HepG2 (cell line): ENCODE measurements around the gene SLC7A10.

ENCODE experiments used
- CREB1 ChIP-seq, 2 experiments: fragments of 450-650 bp in 1 of 2; IDR thresholded peaks; 2 replicates each; pipeline ENCODE4 v1.6.1; 2016 to 2017; ENCODE audit warnings: control low read depth in 1 of 2, mild to moderate bottlenecking in 1 of 2, missing compliant biosample characterization in 1 of 2, missing genetic modification characterization in 1 of 2
- CTCF ChIP-seq: sonication (generic); formaldehyde crosslinking; IDR thresholded peaks from 2 replicates; pipeline ENCODE4 v1.5.0; 2020; ENCODE audit warnings: mild to moderate bottlenecking, missing genetic modification reagents, moderate library complexity
- IKZF4 ChIP-seq: sonication (generic); formaldehyde crosslinking; IDR thresholded peaks from 2 replicates; pipeline ENCODE4 v1.5.1; 2020; ENCODE audit warnings: borderline replicate concordance, mild to moderate bottlenecking, low read depth, missing genetic modification reagents; ENCODE audit errors: not compliant biosample characterization
- KIAA2018 ChIP-seq: sonication (generic); formaldehyde crosslinking; IDR thresholded peaks from 2 replicates; pipeline ENCODE4 v1.5.0; 2020; ENCODE audit warnings: mild to moderate bottlenecking, missing genetic modification reagents, borderline replicate concordance
- POLR2A ChIP-seq, 2 experiments: IDR thresholded peaks; 2 replicates each; pipeline ENCODE4 v1.6.1; 2011; ENCODE audit warnings: low read depth in 2 of 2, low read length in 2 of 2, mild to moderate bottlenecking in 1 of 2, moderate library complexity in 1 of 2; ENCODE audit not compliant: insufficient read depth in 1 of 2
- POLR2AphosphoS5 ChIP-seq: IDR thresholded peaks from 2 replicates; pipeline ENCODE4 v1.6.1; 2012; ENCODE audit warnings: low read depth, low read length
- ZNF138 ChIP-seq: sonication (generic); formaldehyde crosslinking; IDR thresholded peaks from 2 replicates; pipeline ENCODE4 v1.5.0; 2020; ENCODE audit warnings: mild to moderate bottlenecking, low read depth, missing genetic modification reagents
- ZNF280B ChIP-seq: sonication (generic); formaldehyde crosslinking; IDR thresholded peaks from 2 replicates; pipeline ENCODE4 v1.5.0; 2020; ENCODE audit warnings: missing genetic modification reagents, mild to moderate bottlenecking, borderline replicate concordance
- ZNF496 ChIP-seq: sonication (generic); formaldehyde crosslinking; IDR thresholded peaks from 2 replicates; pipeline ENCODE4 v1.8.1; 2023; ENCODE audit warnings: mild to moderate bottlenecking, moderate library complexity, missing genetic modification reagents; ENCODE audit not compliant: insufficient replicate concordance

- no peak for TF ChIP-seq KIAA2018 (CRISPR knock-in tag)
- no peak for TF ChIP-seq CREB1 (IDR thresholded peaks at IDR 0.05)
- no peak for TF ChIP-seq CREB1 (CRISPR knock-in tag; IDR thresholded peaks at IDR 0.05)
- no peak for TF ChIP-seq CTCF (CRISPR knock-in tag)
- TF ChIP-seq IKZF4 (CRISPR knock-in tag): no peak
- TF ChIP-seq ZNF138 (CRISPR knock-in tag): no peak
- no peak for TF ChIP-seq ZNF280B (CRISPR knock-in tag)
- no peak for TF ChIP-seq ZNF496
- TF ChIP-seq POLR2AphosphoS5: no peak
- TF ChIP-seq POLR2A (IDR thresholded peaks at IDR 0.05; ENCODE audit: insufficient read depth in 1 of 2, low read depth in 2 of 2, low read length in 2 of 2): no peak
Measured at GRCh38 chr19:33247441-33247819, 21.8 kb upstream of the SLC7A10 start.
